Neural crest cell (in vitro differentiated cells): Measurements from ENCODE around the gene CDH13. TPM values are rescaled to one million over a fixed set of nuclear protein-coding genes. Genes with fewer than 3 reads are reported as not detected.

ENCODE experiments used
- DNase-seq: peaks from one replicate; pipeline ENCODE4 v3.0.0; 2021; ENCODE audit warnings: low read depth, mixed read lengths, low spot score
- H3K27ac Mint-ChIP-seq: one replicate; pipeline ENCODE4 v1.8.0; 2021; ENCODE audit warnings: mild to moderate bottlenecking, mixed read lengths; ENCODE audit not compliant: unreplicated experiment
- H3K27me3 Mint-ChIP-seq: 2 replicates; pipeline ENCODE4 v1.8.0; 2021; ENCODE audit warnings: low read depth, mild to moderate bottlenecking, mixed read lengths
- H3K36me3 Mint-ChIP-seq: 2 replicates; pipeline ENCODE4 v1.8.0; 2021; ENCODE audit warnings: low read depth, mild to moderate bottlenecking, mixed read lengths
- H3K4me1 Mint-ChIP-seq: 2 replicates; pipeline ENCODE4 v1.8.0; 2021; ENCODE audit warnings: mixed read lengths
- H3K4me3 Mint-ChIP-seq: one replicate; pipeline ENCODE4 v1.8.0; 2021; ENCODE audit warnings: mild to moderate bottlenecking, mixed read lengths
- H3K9me3 Mint-ChIP-seq: 2 replicates; pipeline ENCODE4 v1.8.0; 2021; ENCODE audit warnings: mixed read lengths
- total RNA-seq: library from RNA; stranded (reverse); gene quantifications from 2 replicates; pipeline ENCODE4 v1.2.1, GENCODE V29; 2021
- TF ChIP-seq, protein P1 (sequence below): fragments of 200-600 bp; sonication (generic); conservative IDR thresholded peaks from 2 replicates; pipeline ENCODE4 v1.5.0; 2021; ENCODE audit warnings: antibody characterized with exemption, mild to moderate bottlenecking

The CDH13 gene
- total RNA-seq, 1 donor from 2014 or later: 1.1 TPM

DNA sequence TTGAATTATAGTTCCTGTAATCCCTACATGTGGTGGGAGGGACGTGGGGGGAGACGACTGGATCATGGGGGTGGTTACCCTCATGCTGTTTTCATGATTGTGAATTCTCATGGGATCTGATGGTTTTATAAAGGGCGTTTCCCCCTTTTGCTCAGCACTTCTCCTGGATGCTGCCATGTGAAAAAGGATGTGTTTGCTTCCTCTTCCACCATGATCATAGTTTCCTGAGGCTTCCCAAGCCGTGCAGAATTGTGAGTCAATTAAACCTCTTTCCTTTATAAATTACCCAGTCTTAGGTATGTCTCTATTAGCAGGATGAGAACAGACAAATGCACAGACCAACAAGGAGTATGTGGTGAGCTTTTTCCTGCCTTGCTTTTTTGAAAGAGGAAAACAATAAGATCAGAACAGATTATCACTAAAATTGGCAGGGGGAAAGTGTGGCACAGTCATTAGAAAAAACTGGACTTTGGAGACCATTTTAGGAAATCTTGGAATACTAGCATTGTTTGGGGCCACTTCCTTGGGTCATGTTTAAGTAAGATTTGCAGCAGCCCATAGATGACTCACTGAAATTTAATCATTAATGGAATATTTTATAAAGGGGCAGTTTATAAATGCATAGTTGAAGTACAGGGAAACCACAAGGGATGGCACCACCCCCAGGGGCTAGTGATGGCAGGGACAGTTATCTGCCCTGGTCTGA, 352.8 kb downstream of the CDH13 start:
- Mint-ChIP-seq H3K9me3 (peaks cover 11% of the 10 kb centered on the region), H3K4me1 (peaks cover 5% of the 10 kb centered on the region), H3K27me3 (peaks cover 4% of the 10 kb centered on the region), H3K27ac (no peak overlapping the region), H3K36me3 (peaks cover 13% of the 10 kb centered on the region), H3K4me3 (no peak overlapping the region)
- DNase-seq: no peak
- TF ChIP-seq, protein P1, sequence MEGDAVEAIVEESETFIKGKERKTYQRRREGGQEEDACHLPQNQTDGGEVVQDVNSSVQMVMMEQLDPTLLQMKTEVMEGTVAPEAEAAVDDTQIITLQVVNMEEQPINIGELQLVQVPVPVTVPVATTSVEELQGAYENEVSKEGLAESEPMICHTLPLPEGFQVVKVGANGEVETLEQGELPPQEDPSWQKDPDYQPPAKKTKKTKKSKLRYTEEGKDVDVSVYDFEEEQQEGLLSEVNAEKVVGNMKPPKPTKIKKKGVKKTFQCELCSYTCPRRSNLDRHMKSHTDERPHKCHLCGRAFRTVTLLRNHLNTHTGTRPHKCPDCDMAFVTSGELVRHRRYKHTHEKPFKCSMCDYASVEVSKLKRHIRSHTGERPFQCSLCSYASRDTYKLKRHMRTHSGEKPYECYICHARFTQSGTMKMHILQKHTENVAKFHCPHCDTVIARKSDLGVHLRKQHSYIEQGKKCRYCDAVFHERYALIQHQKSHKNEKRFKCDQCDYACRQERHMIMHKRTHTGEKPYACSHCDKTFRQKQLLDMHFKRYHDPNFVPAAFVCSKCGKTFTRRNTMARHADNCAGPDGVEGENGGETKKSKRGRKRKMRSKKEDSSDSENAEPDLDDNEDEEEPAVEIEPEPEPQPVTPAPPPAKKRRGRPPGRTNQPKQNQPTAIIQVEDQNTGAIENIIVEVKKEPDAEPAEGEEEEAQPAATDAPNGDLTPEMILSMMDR: no peak

DNA sequence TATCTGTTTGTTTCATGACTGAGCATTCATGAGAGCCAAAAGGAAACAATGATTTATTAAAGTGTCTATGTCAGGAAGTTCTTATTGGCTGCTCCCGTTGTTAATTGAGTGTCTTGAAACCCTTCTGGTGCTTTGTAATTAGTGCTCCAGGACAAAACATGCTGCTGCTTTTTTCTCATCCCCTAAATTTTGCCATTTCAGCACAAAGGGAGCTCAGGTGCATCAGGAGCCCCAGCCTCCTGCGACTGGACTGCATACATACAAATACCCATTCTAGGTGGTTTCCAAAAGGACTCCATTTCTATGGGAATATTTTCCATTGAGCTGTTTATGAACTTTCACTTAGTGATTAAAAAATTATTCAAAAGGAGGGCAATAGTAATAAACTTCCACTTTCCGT, 354.0 kb downstream of the CDH13 start:
- peaks cover 13% of the 10 kb centered on the region for H3K36me3 Mint-ChIP-seq
- no peak for DNase-seq
- TF ChIP-seq, protein P1: no peak
- H3K27me3 Mint-ChIP-seq: peaks cover 4% of the 10 kb centered on the region
- no peak overlapping the region for H3K27ac Mint-ChIP-seq
- H3K4me3 Mint-ChIP-seq: no peak overlapping the region
- H3K9me3 Mint-ChIP-seq: peaks cover 11% of the 10 kb centered on the region
- H3K4me1 Mint-ChIP-seq: peaks cover 2% of the 10 kb centered on the region

GRCh38 chr16:82987767-82988166, 361.0 kb downstream of the CDH13 start:
- Mint-ChIP-seq H3K4me3 (no peak overlapping the region), H3K4me1 (no peaks in the 10 kb centered on the region), H3K36me3 (no peaks in the 10 kb centered on the region), H3K27me3 (no peaks in the 10 kb centered on the region), H3K27ac (no peak overlapping the region), H3K9me3 (no peaks in the 10 kb centered on the region)
- DNase-seq: no peak
- TF ChIP-seq, protein P1: no peak

DNA sequence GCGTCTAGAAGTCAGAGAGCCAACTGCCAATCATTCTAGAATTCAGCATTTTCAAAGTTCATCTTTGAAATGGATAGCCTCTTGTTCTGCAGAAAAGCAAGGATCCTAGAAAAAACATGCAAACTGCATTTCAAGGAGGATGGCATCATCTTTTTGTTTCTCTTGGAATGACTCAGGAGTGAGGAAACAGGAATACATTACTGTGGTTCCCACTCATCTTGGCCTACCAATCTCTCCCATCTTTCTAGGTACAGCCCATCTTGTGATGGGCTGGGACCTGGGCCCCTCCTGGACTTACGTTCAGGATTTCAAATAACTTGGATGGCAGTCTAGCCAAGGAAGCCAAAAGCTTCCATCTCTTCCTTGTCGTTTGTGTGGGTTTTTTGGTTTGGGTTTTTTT, 363.4 kb downstream of the CDH13 start:
- Mint-ChIP-seq H3K27ac (no peak overlapping the region), H3K9me3 (no peaks in the 10 kb centered on the region), H3K27me3 (no peaks in the 10 kb centered on the region), H3K4me3 (no peak overlapping the region), H3K4me1 (no peaks in the 10 kb centered on the region), H3K36me3 (no peaks in the 10 kb centered on the region)
- DNase-seq: no peak
- TF ChIP-seq, protein P1: no peak

DNA sequence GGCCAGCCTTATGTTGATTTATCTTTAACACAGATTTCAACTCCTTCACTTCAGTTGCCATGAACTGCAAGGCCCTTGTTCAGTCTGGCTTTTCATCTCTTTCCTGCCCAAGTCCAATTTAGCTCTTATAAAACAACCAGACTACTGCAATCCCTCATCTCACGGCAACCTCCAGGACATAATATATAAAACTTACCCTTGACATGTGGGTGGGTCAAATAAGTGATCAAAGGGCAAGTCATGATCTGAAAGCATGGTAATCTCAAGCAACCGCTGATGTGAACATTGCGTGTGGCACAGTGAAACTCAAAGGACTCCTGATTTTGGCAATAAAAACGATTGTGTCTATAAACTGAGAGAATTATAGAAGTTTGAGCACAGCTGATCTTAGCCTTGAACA, 364.6 kb downstream of the CDH13 start:
- H3K27me3 Mint-ChIP-seq: no peaks in the 10 kb centered on the region

More for the DNA sequence above, 364.6 kb downstream of the CDH13 start:
- H3K36me3 Mint-ChIP-seq: no peaks in the 10 kb centered on the region
- TF ChIP-seq, protein P1: no peak
- H3K9me3 Mint-ChIP-seq: no peaks in the 10 kb centered on the region
- no peak for DNase-seq
- no peak overlapping the region for H3K27ac Mint-ChIP-seq
- no peak overlapping the region for H3K4me3 Mint-ChIP-seq
- H3K4me1 Mint-ChIP-seq: no peaks in the 10 kb centered on the region
